ENCODE data around the gene SLC2A4RG. TPM values are rescaled to one million over a fixed set of nuclear protein-coding genes. Genes with fewer than 3 reads are reported as not detected.

SLC2A4RG gene
- total and polyA plus RNA-seq, 2 of the 13 experiments (the other 11 are each of a cell fraction or from before 2014, with no cell fraction given): 91.4 to 95.9 TPM

DNA sequence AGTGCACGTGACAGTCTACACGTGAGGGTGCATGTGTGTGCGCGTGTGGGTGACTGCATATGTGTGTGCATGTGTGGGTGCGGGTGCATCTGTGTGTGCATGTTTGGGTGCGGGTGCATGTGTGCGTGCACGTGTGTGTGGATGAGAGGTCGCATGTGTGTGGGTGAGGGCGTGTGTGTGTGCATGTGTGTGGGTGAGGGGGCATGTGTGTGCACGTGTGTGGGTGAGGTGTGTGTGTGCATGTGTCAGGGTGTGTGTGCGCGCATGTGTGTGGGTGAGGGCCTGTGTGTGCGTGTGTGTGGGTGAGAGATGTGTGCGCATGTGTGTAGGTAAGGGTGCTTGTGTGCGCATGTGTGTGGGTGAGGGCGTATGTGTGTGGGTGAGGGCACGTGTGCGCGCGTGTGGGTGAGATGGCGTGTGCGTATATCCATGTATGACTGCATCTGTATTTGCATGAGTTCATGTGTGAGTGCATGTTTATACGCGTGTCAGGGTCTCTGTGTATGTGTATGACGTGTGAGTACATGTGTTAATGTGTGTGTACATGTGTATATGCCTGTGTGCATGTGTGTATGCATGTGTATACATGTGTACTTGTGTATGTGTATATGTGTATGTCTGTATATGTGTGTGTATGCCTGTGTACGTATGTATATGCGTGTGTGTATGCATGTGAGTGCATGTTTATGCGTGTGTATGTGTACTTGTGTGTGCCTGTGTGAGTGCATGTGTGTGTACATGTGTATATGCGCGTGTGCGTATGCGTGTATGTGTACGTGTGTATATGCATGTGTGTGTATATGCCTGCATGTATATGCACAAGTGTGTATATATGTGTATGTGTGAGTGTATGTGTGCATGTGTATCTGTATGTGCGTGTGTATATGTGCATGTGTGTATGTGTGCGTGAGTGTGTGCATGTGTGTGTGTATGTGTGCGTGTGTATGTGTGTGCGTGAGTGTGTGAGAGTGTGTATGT is 7.2 kb upstream of the SLC2A4RG start (continued):
- TF ChIP-seq, protein P1, sequence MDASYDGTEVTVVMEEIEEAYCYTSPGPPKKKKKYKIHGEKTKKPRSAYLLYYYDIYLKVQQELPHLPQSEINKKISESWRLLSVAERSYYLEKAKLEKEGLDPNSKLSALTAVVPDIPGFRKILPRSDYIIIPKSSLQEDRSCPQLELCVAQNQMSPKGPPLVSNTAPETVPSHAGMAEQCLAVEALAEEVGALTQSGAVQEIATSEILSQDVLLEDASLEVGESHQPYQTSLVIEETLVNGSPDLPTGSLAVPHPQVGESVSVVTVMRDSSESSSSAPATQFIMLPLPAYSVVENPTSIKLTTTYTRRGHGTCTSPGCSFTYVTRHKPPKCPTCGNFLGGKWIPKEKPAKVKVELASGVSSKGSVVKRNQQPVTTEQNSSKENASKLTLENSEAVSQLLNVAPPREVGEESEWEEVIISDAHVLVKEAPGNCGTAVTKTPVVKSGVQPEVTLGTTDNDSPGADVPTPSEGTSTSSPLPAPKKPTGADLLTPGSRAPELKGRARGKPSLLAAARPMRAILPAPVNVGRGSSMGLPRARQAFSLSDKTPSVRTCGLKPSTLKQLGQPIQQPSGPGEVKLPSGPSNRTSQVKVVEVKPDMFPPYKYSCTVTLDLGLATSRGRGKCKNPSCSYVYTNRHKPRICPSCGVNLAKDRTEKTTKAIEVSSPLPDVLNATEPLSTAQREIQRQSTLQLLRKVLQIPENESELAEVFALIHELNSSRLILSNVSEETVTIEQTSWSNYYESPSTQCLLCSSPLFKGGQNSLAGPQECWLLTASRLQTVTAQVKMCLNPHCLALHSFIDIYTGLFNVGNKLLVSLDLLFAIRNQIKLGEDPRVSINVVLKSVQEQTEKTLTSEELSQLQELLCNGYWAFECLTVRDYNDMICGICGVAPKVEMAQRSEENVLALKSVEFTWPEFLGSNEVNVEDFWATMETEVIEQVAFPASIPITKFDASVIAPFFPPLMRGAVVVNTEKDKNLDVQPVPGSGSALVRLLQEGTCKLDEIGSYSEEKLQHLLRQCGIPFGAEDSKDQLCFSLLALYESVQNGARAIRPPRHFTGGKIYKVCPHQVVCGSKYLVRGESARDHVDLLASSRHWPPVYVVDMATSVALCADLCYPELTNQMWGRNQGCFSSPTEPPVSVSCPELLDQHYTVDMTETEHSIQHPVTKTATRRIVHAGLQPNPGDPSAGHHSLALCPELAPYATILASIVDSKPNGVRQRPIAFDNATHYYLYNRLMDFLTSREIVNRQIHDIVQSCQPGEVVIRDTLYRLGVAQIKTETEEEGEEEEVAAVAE (CRISPR knock-in tag; IDR thresholded peaks at IDR 0.05; ENCODE audit: borderline replicate concordance): no peak
- TF ChIP-seq, protein P2, sequence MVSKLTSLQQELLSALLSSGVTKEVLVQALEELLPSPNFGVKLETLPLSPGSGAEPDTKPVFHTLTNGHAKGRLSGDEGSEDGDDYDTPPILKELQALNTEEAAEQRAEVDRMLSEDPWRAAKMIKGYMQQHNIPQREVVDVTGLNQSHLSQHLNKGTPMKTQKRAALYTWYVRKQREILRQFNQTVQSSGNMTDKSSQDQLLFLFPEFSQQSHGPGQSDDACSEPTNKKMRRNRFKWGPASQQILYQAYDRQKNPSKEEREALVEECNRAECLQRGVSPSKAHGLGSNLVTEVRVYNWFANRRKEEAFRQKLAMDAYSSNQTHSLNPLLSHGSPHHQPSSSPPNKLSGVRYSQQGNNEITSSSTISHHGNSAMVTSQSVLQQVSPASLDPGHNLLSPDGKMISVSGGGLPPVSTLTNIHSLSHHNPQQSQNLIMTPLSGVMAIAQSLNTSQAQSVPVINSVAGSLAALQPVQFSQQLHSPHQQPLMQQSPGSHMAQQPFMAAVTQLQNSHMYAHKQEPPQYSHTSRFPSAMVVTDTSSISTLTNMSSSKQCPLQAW (CRISPR knock-in tag; IDR thresholded peaks at IDR 0.05): no peak
- TF ChIP-seq SMC3 (IDR thresholded peaks at IDR 0.05; ENCODE audit: low read length): no peak
- no peak for TF ChIP-seq FIP1L1 (IDR thresholded peaks at IDR 0.05; ENCODE audit: borderline replicate concordance, insufficient read depth, low read depth, low read length)
- TF ChIP-seq AGO1 (IDR thresholded peaks at IDR 0.05; ENCODE audit: low read depth, low read length, poor library complexity, severe bottlenecking): peak; percentile 90
- TF ChIP-seq, protein P3, sequence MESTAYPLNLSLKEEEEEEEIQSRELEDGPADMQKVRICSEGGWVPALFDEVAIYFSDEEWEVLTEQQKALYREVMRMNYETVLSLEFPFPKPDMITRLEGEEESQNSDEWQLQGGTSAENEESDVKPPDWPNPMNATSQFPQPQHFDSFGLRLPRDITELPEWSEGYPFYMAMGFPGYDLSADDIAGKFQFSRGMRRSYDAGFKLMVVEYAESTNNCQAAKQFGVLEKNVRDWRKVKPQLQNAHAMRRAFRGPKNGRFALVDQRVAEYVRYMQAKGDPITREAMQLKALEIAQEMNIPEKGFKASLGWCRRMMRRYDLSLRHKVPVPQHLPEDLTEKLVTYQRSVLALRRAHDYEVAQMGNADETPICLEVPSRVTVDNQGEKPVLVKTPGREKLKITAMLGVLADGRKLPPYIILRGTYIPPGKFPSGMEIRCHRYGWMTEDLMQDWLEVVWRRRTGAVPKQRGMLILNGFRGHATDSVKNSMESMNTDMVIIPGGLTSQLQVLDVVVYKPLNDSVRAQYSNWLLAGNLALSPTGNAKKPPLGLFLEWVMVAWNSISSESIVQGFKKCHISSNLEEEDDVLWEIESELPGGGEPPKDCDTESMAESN (CRISPR knock-in tag; conservative IDR thresholded peaks at IDR 0.05): no peak
- TF ChIP-seq, protein P4, sequence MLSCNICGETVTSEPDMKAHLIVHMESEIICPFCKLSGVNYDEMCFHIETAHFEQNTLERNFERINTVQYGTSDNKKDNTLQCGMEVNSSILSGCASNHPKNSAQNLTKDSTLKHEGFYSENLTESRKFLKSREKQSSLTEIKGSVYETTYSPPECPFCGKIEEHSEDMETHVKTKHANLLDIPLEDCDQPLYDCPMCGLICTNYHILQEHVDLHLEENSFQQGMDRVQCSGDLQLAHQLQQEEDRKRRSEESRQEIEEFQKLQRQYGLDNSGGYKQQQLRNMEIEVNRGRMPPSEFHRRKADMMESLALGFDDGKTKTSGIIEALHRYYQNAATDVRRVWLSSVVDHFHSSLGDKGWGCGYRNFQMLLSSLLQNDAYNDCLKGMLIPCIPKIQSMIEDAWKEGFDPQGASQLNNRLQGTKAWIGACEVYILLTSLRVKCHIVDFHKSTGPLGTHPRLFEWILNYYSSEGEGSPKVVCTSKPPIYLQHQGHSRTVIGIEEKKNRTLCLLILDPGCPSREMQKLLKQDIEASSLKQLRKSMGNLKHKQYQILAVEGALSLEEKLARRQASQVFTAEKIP (CRISPR knock-in tag; IDR thresholded peaks at IDR 0.05; ENCODE audit: borderline replicate concordance): no peak
- TF ChIP-seq ZNF841 (CRISPR knock-in tag; IDR thresholded peaks at IDR 0.05; ENCODE audit: borderline replicate concordance): 0 out of 2 replicates have a peak, but pooled peaks have one; percentile 50
- peak; percentile 97 for TF ChIP-seq ZNF207 (IDR thresholded peaks at IDR 0.05; ENCODE audit: borderline replicate concordance)
- TF ChIP-seq RBFOX2 (IDR thresholded peaks at IDR 0.05; ENCODE audit: low read depth, low read length): peak; percentile 68
- TF ChIP-seq FLYWCH1 (CRISPR knock-in tag; IDR thresholded peaks at IDR 0.05): no peak
- no peak for TF ChIP-seq ARNT2 (CRISPR knock-in tag; IDR thresholded peaks at IDR 0.05; ENCODE audit: low read depth)
- TF ChIP-seq, protein P5, sequence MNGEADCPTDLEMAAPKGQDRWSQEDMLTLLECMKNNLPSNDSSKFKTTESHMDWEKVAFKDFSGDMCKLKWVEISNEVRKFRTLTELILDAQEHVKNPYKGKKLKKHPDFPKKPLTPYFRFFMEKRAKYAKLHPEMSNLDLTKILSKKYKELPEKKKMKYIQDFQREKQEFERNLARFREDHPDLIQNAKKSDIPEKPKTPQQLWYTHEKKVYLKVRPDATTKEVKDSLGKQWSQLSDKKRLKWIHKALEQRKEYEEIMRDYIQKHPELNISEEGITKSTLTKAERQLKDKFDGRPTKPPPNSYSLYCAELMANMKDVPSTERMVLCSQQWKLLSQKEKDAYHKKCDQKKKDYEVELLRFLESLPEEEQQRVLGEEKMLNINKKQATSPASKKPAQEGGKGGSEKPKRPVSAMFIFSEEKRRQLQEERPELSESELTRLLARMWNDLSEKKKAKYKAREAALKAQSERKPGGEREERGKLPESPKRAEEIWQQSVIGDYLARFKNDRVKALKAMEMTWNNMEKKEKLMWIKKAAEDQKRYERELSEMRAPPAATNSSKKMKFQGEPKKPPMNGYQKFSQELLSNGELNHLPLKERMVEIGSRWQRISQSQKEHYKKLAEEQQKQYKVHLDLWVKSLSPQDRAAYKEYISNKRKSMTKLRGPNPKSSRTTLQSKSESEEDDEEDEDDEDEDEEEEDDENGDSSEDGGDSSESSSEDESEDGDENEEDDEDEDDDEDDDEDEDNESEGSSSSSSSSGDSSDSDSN (CRISPR knock-in tag; IDR thresholded peaks at IDR 0.05): 0 out of 2 replicates have a peak, but pooled peaks have one; percentile 15
- TF ChIP-seq AGO2 (optimal IDR thresholded peaks at IDR 0.05; ENCODE audit: low read depth, low read length): peak; percentile 99

Measured in HepG2 (cell line).